Measurements from ENCODE around the gene ITGAX. TPM values are rescaled to one million over a fixed set of nuclear protein-coding genes. Genes with fewer than 3 reads are reported as not detected.
"Not testable (repeated sequence)": the region's sequence is repeated elsewhere in the genome, so short reads cannot be mapped to it uniquely, and the experiment has no call there.

ITGAX gene
- total and polyA plus RNA-seq, 2 experiments from 2014 or later = not detected

DNA sequence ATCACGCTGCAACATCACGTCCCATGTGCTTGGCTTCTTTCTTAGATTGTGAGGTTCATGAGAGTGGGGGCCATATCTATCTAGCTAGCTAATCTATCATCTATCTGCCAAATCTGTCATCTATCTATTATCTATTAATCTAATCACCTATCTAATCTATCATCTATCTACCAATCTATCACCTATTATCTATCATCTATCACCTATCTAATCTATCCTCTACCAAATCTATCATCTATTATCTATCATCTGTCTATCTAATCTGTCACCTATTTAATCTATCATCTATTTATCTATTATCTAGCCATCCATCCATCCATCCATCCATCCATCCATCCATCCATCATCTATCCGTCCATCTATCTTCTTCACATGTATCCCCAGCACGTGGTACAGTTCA is 59.0 kb downstream of the ITGAX start:
- Histone ChIP-seq H4K20me1 (ENCODE audit: insufficient read depth) (no peaks in the 10 kb centered on the region), H3K9me3 (ENCODE audit: low read depth) (no peaks in the 10 kb centered on the region), H3F3A (ENCODE audit: insufficient read depth) (no peaks in the 10 kb centered on the region), H3K27ac (no peak overlapping the region), H3K4me3 (no peak overlapping the region), H3K9ac (no peak overlapping the region), H3K79me2 (ENCODE audit: insufficient read depth) (no peaks in the 10 kb centered on the region), H3K36me3 (ENCODE audit: low read depth) (no peaks in the 10 kb centered on the region), H3K4me2 (ENCODE audit: unreplicated experiment) (no peak overlapping the region), H3K9me2 (ENCODE audit: insufficient read depth) (no peaks in the 10 kb centered on the region), H3K27me3 (replicated peaks; ENCODE audit: insufficient read depth) (no peaks in the 10 kb centered on the region), H2AFZ (no peak overlapping the region), H3K4me1 (ENCODE audit: insufficient read depth) (0 out of 2 replicates have a peak, but pooled peaks cover 4% of the 10 kb centered on the region)
- 49 to 56% methylated on average over 4 of the region's 4 CpGs for WGBS, 2 experiments (ENCODE audit: low coverage in 1 of 2, low lambda C conversion rate in 2 of 2, missing lambda C conversion rate in 2 of 2)
- in situ Hi-C loops (cut with MboI) = no loop called here
- DNase-seq = no peak
- TF ChIP-seq EZH2 (IDR thresholded peaks at IDR 0.05; ENCODE audit: insufficient read depth, poor library complexity, severe bottlenecking) (no peak), EZH2phosphoT487 (IDR thresholded peaks at IDR 0.05; ENCODE audit: insufficient read depth, low read depth) (no peak)

GRCh38 chr16:31414706-31415105 is 59.7 kb downstream of the ITGAX start:
- Histone ChIP-seq H3K27ac (no peak overlapping the region), H3K79me2 (ENCODE audit: insufficient read depth) (no peaks in the 10 kb centered on the region), H2AFZ (no peak overlapping the region), H3K9me3 (ENCODE audit: low read depth) (no peaks in the 10 kb centered on the region), H4K20me1 (ENCODE audit: insufficient read depth) (no peaks in the 10 kb centered on the region), H3K36me3 (ENCODE audit: low read depth) (no peaks in the 10 kb centered on the region), H3F3A (ENCODE audit: insufficient read depth) (no peaks in the 10 kb centered on the region), H3K4me2 (ENCODE audit: unreplicated experiment) (no peak overlapping the region), H3K4me3 (no peak overlapping the region), H3K27me3 (replicated peaks; ENCODE audit: insufficient read depth) (no peaks in the 10 kb centered on the region), H3K4me1 (ENCODE audit: insufficient read depth) (no peaks in the 10 kb centered on the region), H3K9ac (no peak overlapping the region), H3K9me2 (ENCODE audit: insufficient read depth) (no peaks in the 10 kb centered on the region)
- no peak for DNase-seq
- 9 to 13% methylated on average over 3 to 4 of the region's 4 CpGs for WGBS, 2 experiments (ENCODE audit: low coverage in 1 of 2, low lambda C conversion rate in 2 of 2, missing lambda C conversion rate in 2 of 2)
- TF ChIP-seq EZH2 (IDR thresholded peaks at IDR 0.05; ENCODE audit: insufficient read depth, poor library complexity, severe bottlenecking) (no peak), EZH2phosphoT487 (IDR thresholded peaks at IDR 0.05; ENCODE audit: insufficient read depth, low read depth) (no peak)
- in situ Hi-C loops (cut with MboI) = no loop called here

DNA sequence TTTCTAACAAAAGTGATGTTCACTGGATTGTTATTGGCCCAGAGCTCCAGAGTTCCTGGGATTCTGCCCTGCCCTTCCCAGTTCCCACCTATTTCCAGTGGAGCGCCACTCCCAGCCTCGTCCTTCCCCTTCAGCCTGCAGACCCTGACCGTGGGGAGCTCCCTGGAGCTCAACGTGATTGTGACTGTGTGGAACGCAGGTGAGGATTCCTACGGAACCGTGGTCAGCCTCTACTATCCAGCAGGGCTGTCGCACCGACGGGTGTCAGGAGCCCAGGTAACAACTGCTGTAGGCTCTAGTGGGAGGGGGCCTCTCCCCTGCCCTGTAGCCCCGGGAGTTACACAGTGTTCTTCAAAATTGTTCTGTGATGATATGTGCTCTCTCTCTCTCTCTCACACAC is 61.4 kb downstream of the ITGAX start:
- WGBS, 2 experiments (ENCODE audit: low coverage in 1 of 2, low lambda C conversion rate in 2 of 2, missing lambda C conversion rate in 2 of 2) = 49 to 52% methylated on average over 10 to 11 of the region's 11 CpGs
- Histone ChIP-seq H3K27ac (no peak overlapping the region), H3K9ac (no peak overlapping the region), H3K36me3 (ENCODE audit: low read depth) (no peaks in the 10 kb centered on the region), H3F3A (ENCODE audit: insufficient read depth) (no peaks in the 10 kb centered on the region), H3K79me2 (ENCODE audit: insufficient read depth) (no peaks in the 10 kb centered on the region), H3K4me2 (ENCODE audit: unreplicated experiment) (no peak overlapping the region), H3K4me3 (no peak overlapping the region), H4K20me1 (ENCODE audit: insufficient read depth) (no peaks in the 10 kb centered on the region), H3K9me3 (ENCODE audit: low read depth) (no peaks in the 10 kb centered on the region), H3K27me3 (replicated peaks; ENCODE audit: insufficient read depth) (no peaks in the 10 kb centered on the region), H3K9me2 (ENCODE audit: insufficient read depth) (no peaks in the 10 kb centered on the region), H3K4me1 (ENCODE audit: insufficient read depth) (no peaks in the 10 kb centered on the region), H2AFZ (no peak overlapping the region)
- DNase-seq = no peak
- TF ChIP-seq EZH2phosphoT487 (IDR thresholded peaks at IDR 0.05; ENCODE audit: insufficient read depth, low read depth) (no peak), EZH2 (IDR thresholded peaks at IDR 0.05; ENCODE audit: insufficient read depth, poor library complexity, severe bottlenecking) (no peak)
- in situ Hi-C loops (cut with MboI) = no loop called here

- H3K9ac ChIP-seq; DNase-seq; H3F3A ChIP-seq (ENCODE audit: insufficient read depth); H3K79me2 ChIP-seq (ENCODE audit: insufficient read depth); H3K27ac ChIP-seq; H3K27me3 ChIP-seq (replicated peaks; ENCODE audit: insufficient read depth); H3K4me2 ChIP-seq (ENCODE audit: unreplicated experiment); in situ Hi-C loops (cut with MboI); H3K36me3 ChIP-seq (ENCODE audit: low read depth); H4K20me1 ChIP-seq (ENCODE audit: insufficient read depth); H3K4me3 ChIP-seq; H2AFZ ChIP-seq; H3K4me1 ChIP-seq (ENCODE audit: insufficient read depth); H3K9me2 ChIP-seq (ENCODE audit: insufficient read depth); H3K9me3 ChIP-seq (ENCODE audit: low read depth): not testable (repeated sequence)
- WGBS, 2 experiments (ENCODE audit: low coverage in 1 of 2, low lambda C conversion rate in 2 of 2, missing lambda C conversion rate in 2 of 2) = 39 to 41% methylated on average over 2 of the region's 2 CpGs
Measured at GRCh38 chr16:31417036-31417435, 62.1 kb downstream of the ITGAX start.

GRCh38 chr16:31417916-31418315 is 62.9 kb downstream of the ITGAX start:
- H3K27me3 ChIP-seq (replicated peaks; ENCODE audit: insufficient read depth) = peaks cover 6% of the 10 kb centered on the region; the same call in 1 of the 2 replicates
- no peaks in the 10 kb centered on the region for H4K20me1 ChIP-seq (ENCODE audit: insufficient read depth)
- no peaks in the 10 kb centered on the region for H3K79me2 ChIP-seq (ENCODE audit: insufficient read depth)
- in situ Hi-C loops (cut with MboI) = no loop called here
- H3K27ac ChIP-seq = no peak overlapping the region
- no peak overlapping the region for H3K4me3 ChIP-seq
- no peaks in the 10 kb centered on the region for H3K4me1 ChIP-seq (ENCODE audit: insufficient read depth)
- TF ChIP-seq EZH2phosphoT487 (IDR thresholded peaks at IDR 0.05; ENCODE audit: insufficient read depth, low read depth) (no peak), EZH2 (IDR thresholded peaks at IDR 0.05; ENCODE audit: insufficient read depth, poor library complexity, severe bottlenecking) (no peak)
- H3K9ac ChIP-seq = no peak overlapping the region
- 62 to 66% methylated on average over 5 of the region's 5 CpGs for WGBS, 2 experiments (ENCODE audit: low coverage in 1 of 2, low lambda C conversion rate in 2 of 2, missing lambda C conversion rate in 2 of 2)
- no peaks in the 10 kb centered on the region for H3F3A ChIP-seq (ENCODE audit: insufficient read depth)
- no peaks in the 10 kb centered on the region for H3K36me3 ChIP-seq (ENCODE audit: low read depth)
- H3K9me3 ChIP-seq (ENCODE audit: low read depth) = no peaks in the 10 kb centered on the region
- H3K4me2 ChIP-seq (ENCODE audit: unreplicated experiment) = no peak overlapping the region
- H2AFZ ChIP-seq = no peak overlapping the region
- H3K9me2 ChIP-seq (ENCODE audit: insufficient read depth) = no peaks in the 10 kb centered on the region
- DNase-seq = no peak

Measured in GM23248 (cell line).